ENCODE data around the gene NRTN.

The NRTN gene

GRCh38 chr19:5831159-5831558, 26.3 kb downstream of the NRTN start:
- no peak overlapping the region for H3K27ac ChIP-seq
- DNase-seq = no peak
- no peak for TF ChIP-seq CTCF (IDR thresholded peaks at IDR 0.05; ENCODE audit: low read depth, low read length, missing control alignments)
- H3K36me3 ChIP-seq (replicated peaks) = no peaks in the 10 kb centered on the region
- no peak overlapping the region for H3K4me3 ChIP-seq (ENCODE audit: low read depth, low read length)
- in situ Hi-C loops (cut with HindIII; ENCODE audit: low pct_ligation_motif_present, low sequenced_read_pairs) = no loop called here
- H3K27me3 ChIP-seq (replicated peaks) = peaks cover 2% of the 10 kb centered on the region

- no peak for DNase-seq
- Histone ChIP-seq H3K4me3 (ENCODE audit: low read depth, low read length) (no peak overlapping the region), H3K36me3 (replicated peaks) (no peaks in the 10 kb centered on the region), H3K27ac (no peak overlapping the region), H3K27me3 (replicated peaks) (peaks cover 2% of the 10 kb centered on the region)
- in situ Hi-C loops (cut with HindIII; ENCODE audit: low pct_ligation_motif_present, low sequenced_read_pairs) = no loop called here
- no peak for TF ChIP-seq CTCF (IDR thresholded peaks at IDR 0.05; ENCODE audit: low read depth, low read length, missing control alignments)
Measured at GRCh38 chr19:5832061-5832460, 27.2 kb downstream of the NRTN start.

- peaks cover 2% of the 10 kb centered on the region for H3K27me3 ChIP-seq (replicated peaks)
- in situ Hi-C loops (cut with HindIII; ENCODE audit: low pct_ligation_motif_present, low sequenced_read_pairs) = no loop called here
- H3K27ac ChIP-seq = no peak overlapping the region
- TF ChIP-seq CTCF (IDR thresholded peaks at IDR 0.05; ENCODE audit: low read depth, low read length, missing control alignments) = no peak
- no peaks in the 10 kb centered on the region for H3K36me3 ChIP-seq (replicated peaks)
- DNase-seq = no peak
- no peak overlapping the region for H3K4me3 ChIP-seq (ENCODE audit: low read depth, low read length)
Measured at GRCh38 chr19:5832527-5833216, 27.8 kb downstream of the NRTN start.

GRCh38 chr19:5837761-5838352, 33.0 kb downstream of the NRTN start:
- H3K4me3 ChIP-seq (ENCODE audit: low read depth, low read length) = no peak overlapping the region
- in situ Hi-C loops (cut with HindIII; ENCODE audit: low pct_ligation_motif_present, low sequenced_read_pairs) = no loop called here

GRCh38 chr19:5838353-5839064, 33.6 kb downstream of the NRTN start:
- Histone ChIP-seq H3K4me3 (ENCODE audit: low read depth, low read length) (no peak overlapping the region), H3K27me3 (replicated peaks) (no peaks in the 10 kb centered on the region), H3K27ac (no peak overlapping the region), H3K36me3 (replicated peaks) (no peaks in the 10 kb centered on the region)
- in situ Hi-C loops (cut with HindIII; ENCODE audit: low pct_ligation_motif_present, low sequenced_read_pairs) = no loop called here
- no peak for TF ChIP-seq CTCF (IDR thresholded peaks at IDR 0.05; ENCODE audit: low read depth, low read length, missing control alignments)
- DNase-seq = no peak

More at GRCh38 chr19:5837761-5838352, 33.0 kb downstream of the NRTN start:
- TF ChIP-seq CTCF (IDR thresholded peaks at IDR 0.05; ENCODE audit: low read depth, low read length, missing control alignments) = no peak
- no peak overlapping the region for H3K27ac ChIP-seq
- H3K36me3 ChIP-seq (replicated peaks) = no peaks in the 10 kb centered on the region
- no peak for DNase-seq
- no peaks in the 10 kb centered on the region for H3K27me3 ChIP-seq (replicated peaks)
